ENCODE results near the gene BANF2. TPM values are rescaled to one million over a fixed set of nuclear protein-coding genes. Genes with fewer than 3 reads are reported as not detected.

The BANF2 gene
- total RNA-seq, 1 experiment from 2014 or later, result not detected

GRCh38 chr20:17671011-17671410 lies 28.8 kb upstream of the BANF2 start:
- DNase-seq (ENCODE audit: low spot score), result no peak
- H3K4me3 ChIP-seq (ENCODE audit: low read depth, low read length, poor library complexity, severe bottlenecking), result no peak overlapping the region
- CTCF ChIA-PET, result no interaction called here
- POLR2A ChIA-PET (ENCODE audit: low non-redundant PET), result no interaction called here
- peaks cover 9% of the 10 kb centered on the region for H3K36me3 ChIP-seq (ENCODE audit: insufficient read depth, low read length, poor library complexity, severe bottlenecking)
- BruUV-seq (replicated peaks), result no TSS peak
- H3K4me1 ChIP-seq (ENCODE audit: insufficient read depth, low read length, poor library complexity, severe bottlenecking), result peaks cover 29% of the 10 kb centered on the region
- no peak overlapping the region for H3K27ac ChIP-seq (ENCODE audit: low read depth, low read length, poor library complexity, severe bottlenecking)
- intact Hi-C loops (cut with micrococcal nuclease; ENCODE audit: unreplicated experiment), result no loop called here
- no peaks in the 10 kb centered on the region for H3K9me3 ChIP-seq (ENCODE audit: low read depth, low read length, poor library complexity, severe bottlenecking)
- TF ChIP-seq CTCF (conservative IDR thresholded peaks at IDR 0.05; ENCODE audit: low read depth, low read length), result no peak
- no peak for TF ChIP-seq EZH2 (IDR thresholded peaks at IDR 0.05; ENCODE audit: borderline replicate concordance, low read depth, low read length, poor library complexity, severe bottlenecking)
- H3K27me3 ChIP-seq (replicated peaks; ENCODE audit: insufficient read depth, low read depth, low read length, poor library complexity), result no peaks in the 10 kb centered on the region

GRCh38 chr20:17671565-17671964 lies 28.2 kb upstream of the BANF2 start:
- TF ChIP-seq CTCF (conservative IDR thresholded peaks at IDR 0.05; ENCODE audit: low read depth, low read length), result no peak
- no peak for TF ChIP-seq EZH2 (IDR thresholded peaks at IDR 0.05; ENCODE audit: borderline replicate concordance, low read depth, low read length, poor library complexity, severe bottlenecking)
- Histone ChIP-seq H3K4me3 (ENCODE audit: low read depth, low read length, poor library complexity, severe bottlenecking) (no peak overlapping the region), H3K4me1 (ENCODE audit: insufficient read depth, low read length, poor library complexity, severe bottlenecking) (peaks cover 23% of the 10 kb centered on the region), H3K27me3 (replicated peaks; ENCODE audit: insufficient read depth, low read depth, low read length, poor library complexity) (no peaks in the 10 kb centered on the region), H3K36me3 (ENCODE audit: insufficient read depth, low read length, poor library complexity, severe bottlenecking) (peaks cover 9% of the 10 kb centered on the region), H3K9me3 (ENCODE audit: low read depth, low read length, poor library complexity, severe bottlenecking) (no peaks in the 10 kb centered on the region), H3K27ac (ENCODE audit: low read depth, low read length, poor library complexity, severe bottlenecking) (no peak overlapping the region)
- CTCF ChIA-PET, result no interaction called here
- POLR2A ChIA-PET (ENCODE audit: low non-redundant PET), result no interaction called here
- no peak for DNase-seq (ENCODE audit: low spot score)
- no TSS peak for BruUV-seq (replicated peaks)
- intact Hi-C loops (cut with micrococcal nuclease; ENCODE audit: unreplicated experiment), result no loop called here

- H3K27ac ChIP-seq (ENCODE audit: low read depth, low read length, poor library complexity, severe bottlenecking), result no peak overlapping the region
- H3K4me3 ChIP-seq (ENCODE audit: low read depth, low read length, poor library complexity, severe bottlenecking), result no peak overlapping the region
- CTCF ChIA-PET, result no interaction called here
- no peaks in the 10 kb centered on the region for H3K27me3 ChIP-seq (replicated peaks; ENCODE audit: insufficient read depth, low read depth, low read length, poor library complexity)
- POLR2A ChIA-PET (ENCODE audit: low non-redundant PET), result no interaction called here
- TF ChIP-seq EZH2 (IDR thresholded peaks at IDR 0.05; ENCODE audit: borderline replicate concordance, low read depth, low read length, poor library complexity, severe bottlenecking) (no peak), CTCF (conservative IDR thresholded peaks at IDR 0.05; ENCODE audit: low read depth, low read length) (no peak)
- no peak for DNase-seq (ENCODE audit: low spot score)
- intact Hi-C loops (cut with micrococcal nuclease; ENCODE audit: unreplicated experiment), result no loop called here
- H3K9me3 ChIP-seq (ENCODE audit: low read depth, low read length, poor library complexity, severe bottlenecking), result no peaks in the 10 kb centered on the region
- H3K36me3 ChIP-seq (ENCODE audit: insufficient read depth, low read length, poor library complexity, severe bottlenecking), result peaks cover 2% of the 10 kb centered on the region
- BruUV-seq (replicated peaks), result no TSS peak
- peaks cover 8% of the 10 kb centered on the region for H3K4me1 ChIP-seq (ENCODE audit: insufficient read depth, low read length, poor library complexity, severe bottlenecking)
Observed at GRCh38 chr20:17673084-17673483, 26.7 kb upstream of the BANF2 start.
